Measurements from ENCODE around the gene FDX1. TPM values are rescaled to one million over a fixed set of nuclear protein-coding genes. Genes with fewer than 3 reads are reported as not detected.

Gene FDX1
- total and polyA plus RNA-seq, 2 of the 13 experiments (the other 11 are each of a cell fraction or from before 2014, with no cell fraction given), result 4.5 to 13.1 TPM

GRCh38 chr11:110508786-110509185 is 79.0 kb downstream of the FDX1 start (continued):
- TF ChIP-seq ZBTB10 (CRISPR knock-in tag; IDR thresholded peaks at IDR 0.05; ENCODE audit: borderline replicate concordance) (no peak), SRSF9 (IDR thresholded peaks at IDR 0.05; ENCODE audit: borderline replicate concordance, insufficient read depth, low read depth, low read length, poor library complexity, severe bottlenecking) (no peak), HMGA1 (CRISPR knock-in tag; conservative IDR thresholded peaks at IDR 0.05) (no peak), RFX1 (IDR thresholded peaks at IDR 0.05) (no peak), ZNF766 (CRISPR knock-in tag; IDR thresholded peaks at IDR 0.05; ENCODE audit: borderline replicate concordance) (no peak)

GRCh38 chr11:110509472-110509871 is 79.7 kb downstream of the FDX1 start:
- Histone ChIP-seq H3K36me3 (replicated peaks in 1 of 2; ENCODE audit: control insufficient read depth in 1 of 2, insufficient read depth in 2 of 2, low read length in 2 of 2) (no peaks in the 10 kb centered on the region), H4K20me1 (ENCODE audit: insufficient read depth, low read length) (no peaks in the 10 kb centered on the region), H3K79me2 (ENCODE audit: insufficient read depth, low read length) (no peaks in the 10 kb centered on the region), H3K4me2 (ENCODE audit: low read depth, low read length) (no peak overlapping the region), H3K9ac (ENCODE audit: insufficient read depth, low read depth, low read length) (no peak overlapping the region), H3K27me3 (ENCODE audit: control insufficient read depth in 1 of 2, insufficient read depth in 2 of 2, low read length in 2 of 2) (peaks cover 2 to 4% of the 10 kb centered on the region in 2 experiments; a peak in 1 of 5 replicates), H3K4me1 (ENCODE audit: insufficient read depth, low read length) (no peaks in the 10 kb centered on the region), H3K27ac (ENCODE audit: extremely low read length, insufficient read depth, low read length) (no peak overlapping the region), H3K4me3 (replicated peaks in 1 of 3; ENCODE audit: insufficient read depth in 1 of 3, low read depth in 2 of 3, low read length in 3 of 3) (no peak overlapping the region), H3K9me3 (ENCODE audit: low read length) (no peaks in the 10 kb centered on the region), H2AFZ (ENCODE audit: low read length) (no peak overlapping the region)
- intact Hi-C loops (cut with micrococcal nuclease; ENCODE audit: unreplicated experiment) (no loop called here), in situ Hi-C loops (cut with HindIII; ENCODE audit: extremely low pct_ligation_motif_present, low pct_unique_long_range_greater_than_20kb) (no loop called here)
- ChIA-PET POLR2A (no interaction called here), CTCF (ENCODE audit: low intra/inter-chr PET ratio, low total read pairs) (no interaction called here)
- no peak for TF ChIP-seq ZNF781 (CRISPR knock-in tag; IDR thresholded peaks at IDR 0.05; ENCODE audit: borderline replicate concordance, not compliant biosample characterization)
- no peak for ATAC-seq
- DNase-seq (ENCODE audit: low spot score), result no peak
- no peak for FAIRE-seq
- BruUV-seq (replicated peaks), result no TSS peak

Data from HepG2 (cell line).